Endothelial cell of umbilical vein (primary cell): Measurements from ENCODE around the gene NFU1. TPM values are rescaled to one million over a fixed set of nuclear protein-coding genes. Genes with fewer than 3 reads are reported as not detected.

Experiments used
- BruUV-seq: library from RNA; stranded (reverse); fragments of 400-500 nt; replicated peaks from 2 replicates; lab custom pipeline; 2021; lab: Mats Ljungman, UMichigan
- CTCF ChIA-PET: fragments of 300-600, 350-600 bp; sonication (Branson Sonifier 250); formaldehyde crosslinking; loops from one replicate; lab custom pipeline; 2021; ENCODE audit warnings: antibody characterized with exemption, inconsistent platforms; lab: Charles Lee
- POLR2A ChIA-PET: fragments of 300-600, 350-600 bp; sonication (Branson Sonifier 250); formaldehyde crosslinking; loops from one replicate; lab custom pipeline; 2021; ENCODE audit warnings: antibody characterized with exemption, inconsistent platforms; lab: Charles Lee
- DNase-seq: peaks from one replicate; pipeline ENCODE4 v3.0.0-alpha.2; 2011; ENCODE audit warnings: low read depth, low spot score
- FAIRE-seq: peaks from 2 replicates; lab custom pipeline; 2011; peaks lifted over from hg19 to GRCh38; lab: Jason Lieb, UNC
- H2AFZ ChIP-seq: 2 replicates; pipeline ENCODE4 v1.6.0; 2012; ENCODE audit warnings: low read depth, low read length, control low read depth, inconsistent platforms
- H3K27ac ChIP-seq: 2 replicates; pipeline ENCODE4 v1.5.1; 2011; ENCODE audit warnings: low read depth, mild to moderate bottlenecking, control low read depth, low read length, moderate library complexity; ENCODE audit not compliant: insufficient read depth
- H3K27me3 ChIP-seq, 2 experiments: 2 replicates each; pipeline versions ENCODE4 v1.6.0 to v1.6.1; 2011; ENCODE audit warnings: low read length in 2 of 2, mixed read lengths in 1 of 2; ENCODE audit not compliant: control insufficient read depth in 2 of 2, insufficient read depth in 2 of 2
- H3K36me3 ChIP-seq, 2 experiments: 2 replicates in 1 of 2; 3 replicates in 1 of 2; pipeline ENCODE4 v1.5.1; 2011; ENCODE audit warnings: low read length in 2 of 2, mild to moderate bottlenecking in 1 of 2, moderate library complexity in 1 of 2; ENCODE audit not compliant: control insufficient read depth in 2 of 2, insufficient read depth in 2 of 2; ENCODE audit errors: extremely low read depth in 1 of 2
- H3K4me1 ChIP-seq: 3 replicates; pipeline ENCODE4 v1.5.1; 2011; ENCODE audit warnings: mild to moderate bottlenecking, low read length; ENCODE audit not compliant: control insufficient read depth, insufficient read depth; ENCODE audit errors: extremely low read depth
- H3K4me2 ChIP-seq: 2 replicates; pipeline ENCODE4 v1.6.1; 2011; ENCODE audit warnings: low read length, control low read depth, mixed read lengths; ENCODE audit not compliant: insufficient read depth
- H3K4me3 ChIP-seq, 3 experiments: fragments of 200-600 bp in 1 of 3; sonication (generic), shearing (Covaris generic) in 1 of 3; replicated peaks in 1 of 3; 2 replicates each; pipeline ENCODE4 v1.5.1; 2011 to 2016; ENCODE audit warnings: control low read depth in 3 of 3, low read length in 3 of 3, mild to moderate bottlenecking in 2 of 3, inconsistent platforms in 1 of 3, low read depth in 1 of 3, moderate library complexity in 1 of 3; ENCODE audit not compliant: insufficient read depth in 1 of 3
- H3K79me2 ChIP-seq: 2 replicates; pipeline ENCODE4 v1.6.0; 2012; ENCODE audit warnings: low read length, inconsistent platforms; ENCODE audit not compliant: control insufficient read depth, insufficient read depth
- H3K9ac ChIP-seq: replicated peaks from 2 replicates; pipeline ENCODE3; 2011; ENCODE audit warnings: low read length, control low read depth; ENCODE audit not compliant: insufficient read depth; ENCODE audit errors: extremely low read depth
- H3K9me1 ChIP-seq: replicated peaks from 3 replicates; pipeline ENCODE4 v1.6.0; 2011; ENCODE audit warnings: mild to moderate bottlenecking, low read length; ENCODE audit not compliant: control insufficient read depth, insufficient read depth; ENCODE audit errors: extremely low read depth
- H3K9me3 ChIP-seq: replicated peaks from 2 replicates; pipeline ENCODE4 v1.5.1; 2012; ENCODE audit warnings: low read length, inconsistent platforms; ENCODE audit not compliant: control insufficient read depth, insufficient read depth
- H4K20me1 ChIP-seq: replicated peaks from 2 replicates; pipeline ENCODE3; 2011; ENCODE audit warnings: mild to moderate bottlenecking, low read length; ENCODE audit not compliant: control insufficient read depth, insufficient read depth; ENCODE audit errors: extremely low read depth
- EZH2 ChIP-seq: IDR thresholded peaks from 2 replicates; pipeline ENCODE4 v1.6.1; 2012; ENCODE audit warnings: borderline replicate concordance, low read depth, mild to moderate bottlenecking, moderate library complexity, low read length, inconsistent platforms; ENCODE audit not compliant: severe bottlenecking
- FOS ChIP-seq: IDR thresholded peaks from 2 replicates; pipeline ENCODE4 v1.6.1; 2011; ENCODE audit warnings: mild to moderate bottlenecking, low read length, moderate library complexity, borderline replicate concordance; ENCODE audit not compliant: insufficient read depth
- GATA2 ChIP-seq: IDR thresholded peaks from 2 replicates; pipeline ENCODE4 v1.7.0; 2011; ENCODE audit warnings: low read depth, mild to moderate bottlenecking, moderate library complexity, mixed read lengths, low read length; ENCODE audit not compliant: insufficient read length, insufficient read depth
- JUN ChIP-seq: IDR thresholded peaks from 2 replicates; pipeline ENCODE4 v1.6.1; 2011; ENCODE audit warnings: borderline replicate concordance, low read depth; ENCODE audit not compliant: insufficient read length, insufficient read depth
- MYC ChIP-seq: IDR thresholded peaks from one replicate; pipeline ENCODE4 v1.6.1; 2011; ENCODE audit warnings: mild to moderate bottlenecking, low read depth, low read length
- POLR2A ChIP-seq: IDR thresholded peaks from 2 replicates; pipeline ENCODE4 v1.6.1; 2012; ENCODE audit warnings: low read depth, mild to moderate bottlenecking, control low read depth, low read length
- POLR2AphosphoS5 ChIP-seq: IDR thresholded peaks from 2 replicates; pipeline ENCODE4 v1.6.1; 2012; ENCODE audit warnings: low read depth, mild to moderate bottlenecking, control low read depth, low read length, moderate library complexity; ENCODE audit not compliant: insufficient read depth
- dilution Hi-C: fragments of 300-500 bp; cut with MboI; formaldehyde crosslinking; loops from one replicate; pipeline ENCODE4 v1.15.0; 2019; ENCODE audit warnings: low sequenced_read_pairs; ENCODE audit not compliant: extremely low pct_ligation_motif_present
- intact Hi-C: fragments of 100-400 bp; cut with micrococcal nuclease; formaldehyde crosslinking; loops from one replicate; pipeline ENCODE4 v1.10.0; 2022
- polyA plus RNA-seq, 4 experiments: library from polyadenylated mRNA; depleted of rRNA in 3 of 4; stranded (reverse) in 3 of 4; unstranded in 1 of 4; fragments of >200 nt; gene quantifications; 2 replicates each; pipeline versions ENCODE4 v1.2.1 to v1.2.3, GENCODE V29; 2011 to 2012; ENCODE audit warnings: missing spikeins in 1 of 4
- total RNA-seq: library from RNA; stranded (reverse); gene quantifications from 2 replicates; pipeline ENCODE4 v1.2.3, GENCODE V29; 2021
- TF ChIP-seq, protein P1 (sequence below), 2 donors: IDR thresholded peaks; 1 replicate in 1 of 2; 2 replicates in 1 of 2; pipeline ENCODE4 v1.5.1; 2011; ENCODE audit warnings: low read length in 2 of 2, mild to moderate bottlenecking in 2 of 2, moderate library complexity in 2 of 2, control low read depth in 1 of 2, inconsistent platforms in 1 of 2, low read depth in 1 of 2; ENCODE audit not compliant: insufficient read depth in 1 of 2; ENCODE audit errors: extremely low read depth in 1 of 2
- TF ChIP-seq, protein P2 (sequence below): IDR thresholded peaks from 2 replicates; pipeline ENCODE4 v1.6.1; 2011; ENCODE audit not compliant: insufficient read depth, insufficient read length

NFU1 gene
- total and polyA plus RNA-seq, 2 donors (not counting 3 experiments of a cell fraction or from before 2014, with no cell fraction given): 19.6 to 49.7 TPM

GRCh38 chr2:69387770-69388481 lies 49.3 kb downstream of the NFU1 start:
- FAIRE-seq: no peak

More at GRCh38 chr2:69387770-69388481, 49.3 kb downstream of the NFU1 start:
- TF ChIP-seq, protein P1, sequence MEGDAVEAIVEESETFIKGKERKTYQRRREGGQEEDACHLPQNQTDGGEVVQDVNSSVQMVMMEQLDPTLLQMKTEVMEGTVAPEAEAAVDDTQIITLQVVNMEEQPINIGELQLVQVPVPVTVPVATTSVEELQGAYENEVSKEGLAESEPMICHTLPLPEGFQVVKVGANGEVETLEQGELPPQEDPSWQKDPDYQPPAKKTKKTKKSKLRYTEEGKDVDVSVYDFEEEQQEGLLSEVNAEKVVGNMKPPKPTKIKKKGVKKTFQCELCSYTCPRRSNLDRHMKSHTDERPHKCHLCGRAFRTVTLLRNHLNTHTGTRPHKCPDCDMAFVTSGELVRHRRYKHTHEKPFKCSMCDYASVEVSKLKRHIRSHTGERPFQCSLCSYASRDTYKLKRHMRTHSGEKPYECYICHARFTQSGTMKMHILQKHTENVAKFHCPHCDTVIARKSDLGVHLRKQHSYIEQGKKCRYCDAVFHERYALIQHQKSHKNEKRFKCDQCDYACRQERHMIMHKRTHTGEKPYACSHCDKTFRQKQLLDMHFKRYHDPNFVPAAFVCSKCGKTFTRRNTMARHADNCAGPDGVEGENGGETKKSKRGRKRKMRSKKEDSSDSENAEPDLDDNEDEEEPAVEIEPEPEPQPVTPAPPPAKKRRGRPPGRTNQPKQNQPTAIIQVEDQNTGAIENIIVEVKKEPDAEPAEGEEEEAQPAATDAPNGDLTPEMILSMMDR (IDR thresholded peaks at IDR 0.05; ENCODE audit: extremely low read depth in 1 of 2, insufficient read depth in 1 of 2, low read depth in 1 of 2, low read length in 2 of 2): no peak
- TF ChIP-seq FOS (no peak), JUN (no peak), POLR2AphosphoS5 (no peak), MYC (no peak), EZH2 (no peak), POLR2A (no peak), GATA2 (no peak)
- TF ChIP-seq, protein P2, sequence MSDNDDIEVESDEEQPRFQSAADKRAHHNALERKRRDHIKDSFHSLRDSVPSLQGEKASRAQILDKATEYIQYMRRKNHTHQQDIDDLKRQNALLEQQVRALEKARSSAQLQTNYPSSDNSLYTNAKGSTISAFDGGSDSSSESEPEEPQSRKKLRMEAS: no peak
- Histone ChIP-seq H3K27me3 (no peaks in the 10 kb centered on the region), H3K27ac (peak overlapping the region; percentile 44), H3K9me3 (no peaks in the 10 kb centered on the region), H2AFZ (peak overlapping the region; percentile 84), H4K20me1 (no peaks in the 10 kb centered on the region), H3K9ac (peak overlapping the region; percentile 86), H3K9me1 (no peaks in the 10 kb centered on the region), H3K4me1 (peaks cover 15% of the 10 kb centered on the region), H3K36me3 (no peaks in the 10 kb centered on the region), H3K4me3 (peak overlapping the region; percentile 56 to 69 (median 66)), H3K79me2 (peaks cover 39% of the 10 kb centered on the region), H3K4me2 (peak overlapping the region; percentile 69)
- peak; percentile 9 for DNase-seq
- intact Hi-C loops (loop anchor here (2.0 kb wide), 1 partner anchor 49 kb away; the partner anchor contains the start of gene NFU1), dilution Hi-C loops (no loop called here)
- CTCF ChIA-PET: interaction anchor here (3.1 kb wide), 1 partner anchor 12 kb away, joined by 16 read pairs; no protein-coding TSS in a partner anchor
- TSS peak; percentile 85 for BruUV-seq
- POLR2A ChIA-PET: interaction anchor here (0.7 kb wide), 1 partner anchor 72 kb away, joined by 3 read pairs; no protein-coding TSS in a partner anchor
